CD4-positive, alpha-beta T cell treated with Interleukin-4 for 1 hour (primary cell): ENCODE data around the gene TIAL1.
"Not testable (repeated sequence)": the region's sequence is repeated elsewhere in the genome, so short reads cannot be mapped to it uniquely, and the experiment has no call there.

Experiments
- DNase-seq, 2 donors: peaks; one replicate each; pipeline ENCODE4 v3.0.0-alpha.2; 2020 to 2022

The TIAL1 gene

GRCh38 chr10:119546009-119546408 lies 50.8 kb downstream of the TIAL1 start:
- no peak for DNase-seq

DNA sequence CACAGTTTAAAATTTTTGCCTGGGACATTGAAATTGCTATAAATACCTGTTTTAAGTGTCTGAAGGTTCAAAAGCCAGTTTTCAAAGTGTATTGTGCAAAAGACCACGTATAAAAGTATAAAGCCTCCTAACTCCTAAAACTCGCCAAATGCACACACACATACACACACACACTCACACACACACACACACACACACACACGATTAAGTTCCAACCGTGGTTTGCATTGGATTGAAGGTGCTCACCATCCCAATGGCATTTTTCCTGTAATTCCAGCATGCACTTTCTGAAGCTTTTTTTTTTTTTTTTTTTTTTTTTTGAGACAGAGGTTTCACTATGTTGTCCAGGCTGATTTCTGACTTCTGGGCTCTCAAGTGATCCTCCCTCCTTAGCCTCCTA lies 51.5 kb downstream of the TIAL1 start:
- no peak for DNase-seq

DNA sequence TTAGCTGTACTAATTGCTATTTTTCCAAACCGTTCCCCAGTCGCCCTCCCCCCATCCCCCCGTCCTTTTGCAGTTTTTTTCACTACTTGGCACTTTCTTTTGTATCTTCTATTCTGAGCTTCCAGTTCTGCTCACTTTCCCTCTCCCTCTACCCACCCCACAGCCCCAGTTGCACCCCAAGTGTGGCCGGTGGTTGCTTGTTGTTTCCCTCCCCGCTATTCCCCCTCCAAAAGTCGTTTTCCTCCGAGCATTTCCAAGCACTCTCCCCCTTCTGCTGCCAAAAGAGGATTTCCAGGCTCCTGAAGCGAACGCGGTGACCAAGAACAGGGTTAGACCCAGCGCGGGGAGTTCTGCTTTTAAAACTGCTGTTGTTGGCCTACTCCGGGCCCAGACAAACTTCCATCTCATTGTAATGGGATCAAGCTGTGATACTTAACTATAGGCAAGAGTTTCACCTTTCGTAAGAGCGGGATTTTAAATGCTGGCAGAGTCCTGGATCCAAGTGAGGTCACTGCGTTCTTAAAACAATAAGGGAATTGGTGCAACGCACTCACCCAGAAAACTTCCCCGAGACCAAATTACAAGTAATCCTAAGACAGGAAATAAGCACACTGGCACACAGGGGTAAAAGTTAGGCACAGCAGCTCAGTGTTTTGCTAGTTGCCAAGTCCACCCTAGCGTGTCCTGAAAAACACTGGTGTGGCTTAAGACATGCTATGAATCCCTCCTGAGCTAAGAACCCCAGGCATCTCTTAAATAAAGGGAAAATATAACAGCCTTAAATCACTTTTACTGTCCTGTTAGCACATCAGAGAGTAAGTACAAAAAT lies 52.7 kb downstream of the TIAL1 start:
- no peak for DNase-seq

DNA sequence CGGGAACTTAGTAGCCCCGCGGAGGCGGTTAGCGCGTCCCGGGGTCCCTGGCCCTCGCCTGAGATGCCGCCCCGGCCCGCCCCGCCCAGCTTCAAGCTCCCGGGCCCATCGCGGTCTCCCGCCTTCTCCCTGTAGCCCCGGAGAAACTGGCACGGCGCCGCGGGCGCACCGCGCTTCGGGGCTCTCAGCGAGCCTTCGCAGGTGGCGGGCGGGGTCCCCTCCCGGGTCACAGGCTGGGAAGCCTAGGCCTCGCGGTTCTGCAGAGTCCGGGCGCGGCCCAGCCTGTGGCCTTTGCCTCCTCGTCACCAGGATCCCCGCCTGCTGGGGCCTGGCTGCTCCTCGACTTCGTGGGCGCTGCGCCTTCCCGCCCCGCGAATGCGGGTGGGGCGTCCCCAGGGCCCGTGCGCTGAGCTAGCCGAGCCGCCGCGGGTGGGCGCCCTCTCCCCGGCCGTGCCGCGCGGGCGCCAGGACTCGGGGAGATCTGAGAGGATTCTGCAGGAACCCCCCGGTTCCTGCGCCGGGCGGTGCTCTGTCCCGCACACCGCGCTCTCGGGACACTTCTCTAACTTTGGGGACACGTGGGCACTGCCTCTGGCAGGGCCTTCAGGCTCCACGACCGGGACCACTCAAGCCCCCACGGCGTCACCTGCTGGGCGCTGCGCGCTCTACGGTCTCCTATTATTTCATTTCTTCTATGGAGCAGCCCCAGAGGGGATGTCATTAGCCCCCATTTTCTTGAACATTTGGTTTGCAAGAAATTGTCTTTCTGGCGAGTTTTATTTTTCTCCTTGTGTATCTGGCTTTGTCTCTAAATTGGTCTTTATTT lies 53.6 kb downstream of the TIAL1 start:
- peak; percentile 64 to 66 for DNase-seq

DNA sequence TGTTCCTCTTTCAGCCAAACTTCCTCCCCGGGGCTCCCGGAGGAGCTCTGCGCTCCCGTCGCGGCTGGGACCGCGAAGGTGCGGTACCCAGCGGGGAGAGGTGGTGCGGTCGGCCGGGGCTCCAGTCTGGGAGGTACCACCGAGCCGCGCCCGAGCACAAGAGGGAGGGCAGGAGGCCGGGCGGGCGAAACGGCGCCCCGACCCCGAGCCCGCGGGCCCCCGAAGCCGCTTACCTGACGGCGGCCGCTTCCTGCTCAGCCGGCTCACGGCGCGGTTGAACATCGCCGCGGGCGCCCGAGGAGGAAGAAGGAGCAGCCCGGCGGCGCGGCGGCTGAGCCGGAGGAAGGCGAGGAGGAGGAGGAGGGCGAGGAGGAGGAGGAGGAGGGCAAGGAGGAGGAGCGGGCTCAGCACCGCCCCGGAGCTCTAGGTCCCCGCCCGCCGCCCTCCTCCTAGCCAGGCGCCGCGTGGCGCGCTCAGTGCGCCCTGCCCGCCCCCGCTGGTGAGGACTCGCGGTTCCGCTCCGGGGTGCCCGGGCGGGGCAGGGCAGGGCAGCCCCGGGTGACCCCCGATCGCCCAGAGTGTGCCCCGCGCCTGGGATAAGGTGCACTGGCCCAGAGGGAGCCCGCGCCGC lies 54.3 kb downstream of the TIAL1 start, which contains the start of gene RGS10:
Gene RGS10, minus strand, starts transcription at position 363 of the 631 bp plus-strand sequence. Its CDS starts 81 bp downstream, at position 282.
- peak; percentile 81 to 86 for DNase-seq

DNA sequence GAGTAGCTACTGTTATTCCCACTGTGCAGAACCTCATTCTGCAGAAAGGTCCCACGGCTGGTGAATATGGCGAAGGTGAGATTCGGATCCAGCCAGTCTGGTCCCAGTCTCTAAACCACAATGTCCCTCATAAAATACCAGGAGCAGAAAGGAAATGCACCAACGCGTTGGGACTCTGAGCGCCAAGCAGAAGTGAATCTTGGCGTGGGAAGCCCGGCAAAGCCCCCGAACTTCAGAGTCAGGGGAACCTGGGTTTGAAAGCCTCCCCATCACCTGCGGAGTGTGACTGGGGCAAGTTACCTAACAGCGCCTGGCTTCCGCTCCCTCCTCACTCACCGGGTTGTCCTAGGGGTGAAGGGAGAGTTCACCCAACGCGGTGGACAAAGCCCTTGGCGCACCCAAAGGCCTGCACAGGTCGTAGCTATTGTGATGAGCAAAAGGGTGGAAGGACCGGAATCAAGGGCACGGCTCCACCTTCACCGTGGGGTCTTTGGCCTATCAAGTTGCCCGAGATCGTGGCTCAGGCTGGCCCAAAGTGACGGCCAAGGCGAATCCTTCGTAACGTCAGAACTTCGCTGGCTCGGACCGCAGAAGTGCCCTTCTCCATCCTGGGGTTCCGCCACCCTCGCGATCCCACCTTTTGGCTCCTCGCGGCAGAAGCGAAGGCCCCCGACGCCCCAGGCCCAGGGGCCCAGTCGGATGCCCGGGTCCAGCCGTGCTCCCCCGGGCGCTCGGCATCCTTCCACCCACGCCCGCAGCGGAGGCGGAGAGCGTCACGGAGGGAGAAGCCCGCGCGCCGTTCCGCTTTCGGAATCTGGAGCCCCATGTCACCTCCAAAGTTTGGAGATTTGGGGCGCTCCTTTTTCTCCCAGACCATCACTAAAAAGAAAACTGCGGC lies 55.1 kb downstream of the TIAL1 start:
- peak; percentile 26 to 31 for DNase-seq

- DNase-seq, result no peak
These were observed 55.7 kb downstream of the TIAL1 start for GRCh38 chr10:119541046-119541445.

DNA sequence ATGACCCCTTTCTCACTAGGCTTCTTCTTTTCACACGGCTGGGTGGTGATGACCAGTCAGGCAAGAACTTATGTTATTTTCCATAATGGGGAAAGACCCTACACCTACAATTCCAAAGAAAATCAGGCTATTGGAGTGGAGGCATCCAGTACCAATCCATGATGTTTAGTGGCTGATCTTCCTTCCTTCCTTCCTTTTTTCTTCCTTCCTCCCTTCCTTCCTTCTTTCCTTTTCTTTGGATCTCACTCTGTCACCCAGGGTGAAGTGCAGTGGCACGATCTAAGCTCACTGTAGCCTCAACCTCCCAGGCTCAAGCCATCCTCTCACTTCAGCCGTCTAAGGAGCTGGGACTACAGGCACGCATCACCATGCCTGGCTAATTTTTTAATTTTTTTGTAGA lies 56.7 kb downstream of the TIAL1 start:
- no peak for DNase-seq

GRCh38 chr10:119539359-119539825 lies 57.4 kb downstream of the TIAL1 start:
- no peak for DNase-seq

DNA sequence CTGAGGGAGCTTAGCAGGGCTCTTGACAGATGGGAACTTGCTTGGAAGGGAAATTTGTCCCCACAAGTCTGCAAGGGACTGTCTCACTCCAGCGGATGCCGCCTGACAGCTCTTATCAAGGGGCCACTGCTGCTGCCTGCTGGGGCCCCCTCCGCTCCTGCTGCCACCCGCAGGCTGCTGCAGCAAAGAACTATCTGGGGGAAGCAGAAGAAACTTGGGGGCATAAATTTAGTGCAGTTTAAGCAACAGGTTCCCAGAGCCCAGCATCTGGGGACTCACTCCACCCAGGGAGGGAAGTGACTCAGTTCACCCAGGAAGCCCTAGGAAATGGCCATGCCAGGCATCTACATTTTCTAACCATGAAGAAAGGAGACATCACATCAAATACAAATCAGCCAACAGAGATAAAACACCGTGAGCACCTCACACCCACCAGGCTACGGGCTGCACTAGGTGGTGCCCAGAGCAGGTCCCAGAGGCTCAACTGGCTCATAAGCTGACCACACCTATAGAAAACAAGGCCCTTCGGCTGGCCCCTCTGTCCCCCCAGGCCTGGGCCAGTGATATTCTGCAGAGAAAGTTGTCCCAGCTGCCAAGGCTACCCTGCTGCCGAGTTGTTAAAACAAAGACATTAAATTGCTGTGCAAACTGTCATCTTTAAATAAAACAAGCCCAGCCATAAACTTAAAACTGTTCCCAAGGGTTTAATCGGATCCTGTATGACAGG lies 58.0 kb downstream of the TIAL1 start:
- DNase-seq, result peak in 1 of 2 donors; percentile 16

DNA sequence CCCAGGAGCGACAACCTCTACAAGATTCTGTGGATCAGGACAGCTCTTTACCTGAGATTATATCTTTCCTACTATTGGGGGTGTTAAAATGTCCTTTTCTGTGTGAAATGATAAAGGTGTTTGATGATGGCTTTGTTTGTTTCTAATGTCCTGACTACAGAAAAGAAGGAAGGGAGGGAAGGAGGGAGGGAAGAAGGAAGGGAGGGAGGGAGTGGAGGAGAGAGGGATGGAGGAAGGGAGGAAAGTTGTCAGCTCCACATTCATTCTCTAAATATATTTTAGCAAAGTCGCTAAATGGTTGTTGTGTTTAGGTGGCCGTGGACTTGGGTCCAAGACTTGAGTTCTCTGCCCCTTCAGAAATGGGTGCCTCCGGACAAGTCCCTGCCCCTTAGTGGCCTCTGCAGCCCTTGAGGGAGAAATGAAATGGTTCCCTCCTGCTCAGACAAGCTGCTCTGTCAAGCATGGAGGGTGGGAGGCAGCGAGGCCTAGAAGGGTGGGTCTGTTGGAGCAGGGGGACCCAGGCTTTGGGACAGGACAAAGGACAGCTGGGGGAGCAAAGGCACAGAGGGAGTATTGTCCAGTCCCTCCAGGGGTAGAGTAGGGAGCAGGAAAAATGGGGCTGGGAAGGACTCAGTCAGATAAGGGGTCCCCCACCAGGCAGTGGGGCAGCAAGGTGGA lies 58.7 kb downstream of the TIAL1 start:
- DNase-seq, result no peak

DNA sequence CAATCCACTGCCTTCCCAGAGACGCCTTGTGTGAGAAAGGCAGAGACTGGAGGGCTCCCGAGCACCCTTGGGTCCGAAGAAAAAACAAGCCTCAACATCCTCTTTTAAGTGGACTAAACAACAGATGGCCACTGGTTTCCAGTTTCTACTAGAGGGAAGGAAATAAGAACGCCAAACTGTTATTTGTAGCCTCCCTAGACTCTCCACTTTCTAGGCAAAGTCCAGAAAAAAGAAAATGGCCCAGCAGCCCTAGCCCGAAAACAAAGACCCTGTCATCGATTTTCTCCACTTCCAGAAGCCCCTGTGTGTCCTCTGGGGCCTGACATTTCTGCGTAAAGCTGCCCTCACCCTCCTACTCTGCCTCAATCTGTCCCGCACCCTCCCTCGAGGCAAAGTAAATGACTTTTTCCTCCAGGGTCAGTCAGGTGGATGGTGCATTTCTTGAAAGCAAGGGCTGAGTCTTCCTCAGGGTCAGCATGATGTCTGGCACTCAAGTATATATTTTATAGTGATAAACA lies 60.2 kb downstream of the TIAL1 start:
- no peak for DNase-seq

GRCh38 chr10:119535837-119536507 lies 60.8 kb downstream of the TIAL1 start:
- no peak for DNase-seq

- no peak for DNase-seq
These were observed 61.5 kb downstream of the TIAL1 start for GRCh38 chr10:119535305-119535704.

DNA sequence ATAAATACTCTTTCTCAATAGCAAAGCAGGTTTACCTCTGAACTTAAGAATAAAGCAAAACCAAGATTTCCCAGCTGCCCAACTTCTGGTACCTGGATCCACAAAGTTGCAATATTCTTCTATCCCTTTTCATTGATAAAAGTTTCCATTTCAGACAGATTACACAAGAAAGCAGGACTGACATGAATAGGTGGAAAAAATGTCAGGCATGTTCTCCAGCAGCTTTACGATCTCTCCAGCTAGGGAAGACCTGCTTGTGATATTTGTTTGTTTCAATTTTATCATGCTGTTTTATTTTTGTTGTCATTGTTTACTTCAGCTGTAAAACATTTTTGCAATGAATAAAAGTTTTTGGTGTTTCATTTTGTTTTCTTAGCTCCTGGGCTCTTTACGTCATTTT lies 63.3 kb downstream of the TIAL1 start:
- no peak for DNase-seq

GRCh38 chr10:119532791-119533190 lies 64.0 kb downstream of the TIAL1 start:
- DNase-seq, result not testable (repeated sequence)

DNA sequence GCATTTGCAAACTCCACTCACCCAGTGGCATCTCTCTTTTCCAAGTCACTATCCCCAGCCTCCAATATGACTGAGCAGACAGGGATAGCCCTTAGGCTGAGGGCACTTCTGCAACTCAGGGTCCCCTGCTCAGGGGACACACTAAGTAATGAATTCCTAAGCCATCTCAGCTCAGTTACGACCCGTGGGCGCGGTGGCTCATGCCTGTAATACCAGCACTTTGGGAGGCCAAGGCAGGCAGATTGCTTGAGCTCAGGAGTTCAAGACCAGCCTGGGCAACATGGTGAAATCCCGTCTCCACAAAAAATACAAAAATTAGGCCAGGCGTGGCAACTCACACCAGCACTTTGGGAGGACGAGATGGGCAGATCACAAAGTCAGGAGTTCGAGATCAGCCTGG lies 64.5 kb downstream of the TIAL1 start:
- not testable (repeated sequence) for DNase-seq

- DNase-seq, result no peak
These were observed 65.7 kb downstream of the TIAL1 start for GRCh38 chr10:119531067-119531466.

DNA sequence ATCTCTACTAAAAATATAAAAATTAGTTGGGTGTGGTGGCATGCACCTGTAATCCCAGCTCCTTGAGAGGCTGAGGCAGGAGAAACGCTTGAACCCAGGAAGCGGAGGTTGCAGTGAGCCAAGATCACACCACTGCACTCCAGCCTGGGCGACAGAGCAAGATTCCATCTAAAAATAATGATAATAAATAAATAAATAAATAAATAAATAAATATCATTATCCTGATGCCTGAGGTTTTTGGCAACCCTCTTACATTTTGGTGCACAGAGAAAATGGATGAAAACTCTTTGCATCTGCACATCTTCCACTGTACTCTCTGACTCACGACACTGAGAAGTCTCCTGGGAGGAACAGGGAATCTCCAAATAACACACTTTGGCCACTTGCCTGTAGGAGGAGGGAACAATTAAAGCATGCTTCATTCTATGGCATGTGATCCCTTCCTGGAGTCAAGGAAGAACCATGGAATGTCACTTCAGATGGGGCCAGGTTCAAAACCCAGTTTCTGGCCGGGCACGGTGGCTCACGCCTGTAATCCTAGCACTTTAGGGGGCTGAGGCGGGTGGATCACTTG lies 68.0 kb downstream of the TIAL1 start:
- not testable (repeated sequence) for DNase-seq
